BE2C (cell line): ENCODE data around the gene TCEANC2.
"Not testable (repeated sequence)": the region's sequence is repeated elsewhere in the genome, so short reads cannot be mapped to it uniquely, and the experiment has no call there.

Source experiments
- DNase-seq: peaks from one replicate; pipeline ENCODE4 v3.0.0-alpha.2; 2020
- H3K27me3 ChIP-seq: fragments of 250-450 bp; sonication (Bioruptor Pico); 2 replicates; pipeline ENCODE4 v1.5.1; 2020; ENCODE audit warnings: mild to moderate bottlenecking
- H3K36me3 ChIP-seq: fragments of 250-450 bp; sonication (Bioruptor Pico); 2 replicates; pipeline ENCODE4 v1.5.1; 2020; ENCODE audit warnings: mild to moderate bottlenecking
- H3K4me1 ChIP-seq: fragments of 250-450 bp; sonication (Bioruptor Pico); 2 replicates; pipeline ENCODE4 v1.5.1; 2020
- H3K4me3 ChIP-seq: 2 replicates; pipeline ENCODE4 v1.5.1; 2011; ENCODE audit warnings: low read depth, low read length
- H3K9me3 ChIP-seq: fragments of 250-450 bp; sonication (Bioruptor Pico); 2 replicates; pipeline ENCODE4 v1.5.1; 2020
- CTCF ChIP-seq: IDR thresholded peaks from 2 replicates; pipeline ENCODE4 v1.5.1; 2012; ENCODE audit warnings: mild to moderate bottlenecking, low read depth, low read length

TCEANC2 gene

GRCh38 chr1:54046671-54047383, 6.6 kb upstream of the TCEANC2 start:
- no peak for TF ChIP-seq CTCF
- Histone ChIP-seq H3K27me3 (no peaks in the 10 kb centered on the region), H3K9me3 (no peaks in the 10 kb centered on the region), H3K36me3 (no peaks in the 10 kb centered on the region; the same call in 1 of the 2 replicates), H3K4me1 (no peaks in the 10 kb centered on the region; the same call in 1 of the 2 replicates), H3K4me3 (no peak overlapping the region)
- no peak for DNase-seq

GRCh38 chr1:54047384-54048305, 5.8 kb upstream of the TCEANC2 start:
- H3K9me3 ChIP-seq, result no peaks in the 10 kb centered on the region
- no peak for TF ChIP-seq CTCF
- no peaks in the 10 kb centered on the region for H3K27me3 ChIP-seq
- DNase-seq, result no peak
- no peaks in the 10 kb centered on the region for H3K36me3 ChIP-seq
- H3K4me3 ChIP-seq, result no peak overlapping the region
- H3K4me1 ChIP-seq, result no peaks in the 10 kb centered on the region; the same call in 1 of the 2 replicates

GRCh38 chr1:54050435-54050834, 3.0 kb upstream of the TCEANC2 start:
- not testable (repeated sequence) for H3K9me3 ChIP-seq, DNase-seq, H3K4me1 ChIP-seq, H3K4me3 ChIP-seq, H3K36me3 ChIP-seq, H3K27me3 ChIP-seq

GRCh38 chr1:54051933-54052430, 1.4 kb upstream of the TCEANC2 start:
- Histone ChIP-seq H3K27me3 (no peaks in the 10 kb centered on the region), H3K4me3 (peak overlapping the region; percentile 92), H3K36me3 (no peaks in the 10 kb centered on the region), H3K9me3 (no peaks in the 10 kb centered on the region), H3K4me1 (no peaks in the 10 kb centered on the region; the same call in 1 of the 2 replicates)
- DNase-seq, result no peak
- TF ChIP-seq CTCF, result no peak

- TF ChIP-seq CTCF, result no peak
- no peaks in the 10 kb centered on the region for H3K36me3 ChIP-seq
- peak overlapping the region; percentile 92 for H3K4me3 ChIP-seq
- peak; percentile 13 for DNase-seq
- no peaks in the 10 kb centered on the region; the same call in 1 of the 2 replicates for H3K4me1 ChIP-seq
- no peaks in the 10 kb centered on the region for H3K9me3 ChIP-seq
- H3K27me3 ChIP-seq, result no peaks in the 10 kb centered on the region
Measured at GRCh38 chr1:54052431-54052933, 926 bp upstream of the TCEANC2 start.

- H3K9me3 ChIP-seq, result no peaks in the 10 kb centered on the region
- H3K4me3 ChIP-seq, result peak overlapping the region; percentile 92
- TF ChIP-seq CTCF, result no peak
- H3K27me3 ChIP-seq, result no peaks in the 10 kb centered on the region
- H3K4me1 ChIP-seq, result no peaks in the 10 kb centered on the region; the same call in 1 of the 2 replicates
- no peak for DNase-seq
- H3K36me3 ChIP-seq, result no peaks in the 10 kb centered on the region
Measured at GRCh38 chr1:54053745-54054437, 483 bp downstream of the TCEANC2 start.
